Neural cell (in vitro differentiated cells): ENCODE data around the gene USF1. TPM values are rescaled to one million over a fixed set of nuclear protein-coding genes. Genes with fewer than 3 reads are reported as not detected.

ENCODE experiments used
- H2AFZ ChIP-seq: fragments of 200-600, 300-800 bp; sonication (generic), shearing (Covaris generic); 2 replicates; pipeline ENCODE4 v1.6.0; 2014; ENCODE audit warnings: low read depth, mild to moderate bottlenecking, antibody characterized with exemption, low read length, moderate library complexity
- H3F3A ChIP-seq: fragments of 200-600 bp; shearing (Covaris generic); 2 replicates; pipeline ENCODE4 v1.6.1; 2016; ENCODE audit warnings: mild to moderate bottlenecking, moderate library complexity, mixed read lengths, antibody characterized with exemption, low read length; ENCODE audit not compliant: insufficient read depth, poor library complexity, severe bottlenecking
- H3K27ac ChIP-seq: fragments of 200-600, 300-800 bp; sonication (generic), shearing (Covaris generic); 2 replicates; pipeline ENCODE4 v1.5.1; 2014; ENCODE audit warnings: mild to moderate bottlenecking, low read length, moderate library complexity
- H3K27me3 ChIP-seq: fragments of 300-800, 200-600 bp; sonication (generic), shearing (Covaris generic); 2 replicates; pipeline ENCODE4 v1.6.0; 2014; ENCODE audit warnings: mild to moderate bottlenecking, low read depth, low read length, moderate library complexity; ENCODE audit not compliant: insufficient read depth
- H3K36me3 ChIP-seq: fragments of 300-800, 200-600 bp; sonication (generic), shearing (Covaris generic); 2 replicates; pipeline ENCODE4 v1.5.1; 2014; ENCODE audit warnings: mild to moderate bottlenecking, antibody characterized with exemption, low read length, moderate library complexity; ENCODE audit not compliant: insufficient read depth
- H3K4me2 ChIP-seq: fragments of 300-800, 200-600 bp; sonication (generic), shearing (Covaris generic); 2 replicates; pipeline ENCODE4 v1.6.0; 2014; ENCODE audit warnings: mild to moderate bottlenecking, low read length
- H3K4me3 ChIP-seq: fragments of 300-800, 200-600 bp; sonication (generic), shearing (Covaris generic); 2 replicates; pipeline ENCODE4 v1.5.1; 2014; ENCODE audit warnings: mild to moderate bottlenecking, low read length, moderate library complexity
- H3K79me2 ChIP-seq: fragments of 200-600 bp; shearing (Covaris generic); replicated peaks from 2 replicates; pipeline ENCODE4 v1.6.0; 2014; ENCODE audit warnings: mild to moderate bottlenecking, low read length, moderate library complexity; ENCODE audit not compliant: insufficient read depth
- H3K9ac ChIP-seq: fragments of 300-800, 200-600 bp; sonication (generic), shearing (Covaris generic); 2 replicates; pipeline ENCODE4 v1.6.1; 2016; ENCODE audit warnings: mild to moderate bottlenecking, low read length, mixed read lengths
- H3K9me2 ChIP-seq: fragments of 200-600 bp; shearing (Covaris generic); 2 replicates; pipeline ENCODE4 v1.6.1; 2016; ENCODE audit warnings: mild to moderate bottlenecking, low read length, mixed read lengths; ENCODE audit not compliant: insufficient read depth
- H3K9me3 ChIP-seq: fragments of 200-600, 300-800 bp; sonication (generic), shearing (Covaris generic); 2 replicates; pipeline ENCODE4 v1.6.1; 2016; ENCODE audit warnings: mild to moderate bottlenecking, mixed run types, low read length, moderate library complexity, mixed read lengths
- H4K20me1 ChIP-seq: fragments of 200-600 bp; shearing (Covaris generic); 2 replicates; pipeline ENCODE4 v1.6.1; 2016; ENCODE audit warnings: mild to moderate bottlenecking, mixed run types; ENCODE audit not compliant: insufficient read depth
- EP300 ChIP-seq: fragments of 450-650 bp; conservative IDR thresholded peaks from 2 replicates; pipeline ENCODE4 v1.6.1; 2014; ENCODE audit warnings: antibody characterized with exemption, mild to moderate bottlenecking, moderate library complexity; ENCODE audit not compliant: poor library complexity, severe bottlenecking
- EZH2 ChIP-seq: fragments of 200-600, 300-800 bp; shearing (Covaris generic), sonication (generic); IDR thresholded peaks from 2 replicates; pipeline ENCODE4 v1.6.1; 2014; ENCODE audit warnings: antibody characterized with exemption, low read length, borderline replicate concordance, mild to moderate bottlenecking; ENCODE audit not compliant: insufficient read depth, poor library complexity, severe bottlenecking
- MXI1 ChIP-seq: fragments of 450-650 bp; conservative IDR thresholded peaks from 2 replicates; pipeline ENCODE4 v1.6.1; 2014; ENCODE audit warnings: antibody characterized with exemption, mild to moderate bottlenecking; ENCODE audit not compliant: poor library complexity, severe bottlenecking
- POLR2AphosphoS5 ChIP-seq: IDR thresholded peaks from 2 replicates; pipeline ENCODE4 v1.6.1; 2012
- RAD21 ChIP-seq: fragments of 450-650 bp; conservative IDR thresholded peaks from 2 replicates; pipeline ENCODE4 v1.6.1; 2014; ENCODE audit warnings: antibody characterized with exemption, mild to moderate bottlenecking, moderate library complexity
- SMC3 ChIP-seq: fragments of 450-650 bp; conservative IDR thresholded peaks from 2 replicates; pipeline ENCODE4 v1.6.1; 2014; ENCODE audit warnings: antibody characterized with exemption, mild to moderate bottlenecking, moderate library complexity; ENCODE audit not compliant: poor library complexity
- TAF1 ChIP-seq: IDR thresholded peaks from 2 replicates; pipeline ENCODE4 v1.6.1; 2012; ENCODE audit warnings: low read depth
- polyA plus RNA-seq: library from polyadenylated mRNA; depleted of rRNA; stranded (reverse); fragments of >200 nt; gene quantifications from 2 replicates; pipeline ENCODE4 v1.2.3, GENCODE V29; 2014
- TF ChIP-seq, protein P1 (sequence below): fragments of 450-650 bp; IDR thresholded peaks from 2 replicates; pipeline ENCODE4 v1.5.1; 2014; ENCODE audit warnings: antibody characterized with exemption, mild to moderate bottlenecking, moderate library complexity; ENCODE audit not compliant: poor library complexity, severe bottlenecking
- TF ChIP-seq, protein P2 (sequence below): IDR thresholded peaks from 2 replicates; pipeline ENCODE4 v1.6.1; 2012; ENCODE audit warnings: borderline replicate concordance

USF1 gene
- polyA plus RNA-seq, 1 donor from 2014 or later: 366 TPM

DNA sequence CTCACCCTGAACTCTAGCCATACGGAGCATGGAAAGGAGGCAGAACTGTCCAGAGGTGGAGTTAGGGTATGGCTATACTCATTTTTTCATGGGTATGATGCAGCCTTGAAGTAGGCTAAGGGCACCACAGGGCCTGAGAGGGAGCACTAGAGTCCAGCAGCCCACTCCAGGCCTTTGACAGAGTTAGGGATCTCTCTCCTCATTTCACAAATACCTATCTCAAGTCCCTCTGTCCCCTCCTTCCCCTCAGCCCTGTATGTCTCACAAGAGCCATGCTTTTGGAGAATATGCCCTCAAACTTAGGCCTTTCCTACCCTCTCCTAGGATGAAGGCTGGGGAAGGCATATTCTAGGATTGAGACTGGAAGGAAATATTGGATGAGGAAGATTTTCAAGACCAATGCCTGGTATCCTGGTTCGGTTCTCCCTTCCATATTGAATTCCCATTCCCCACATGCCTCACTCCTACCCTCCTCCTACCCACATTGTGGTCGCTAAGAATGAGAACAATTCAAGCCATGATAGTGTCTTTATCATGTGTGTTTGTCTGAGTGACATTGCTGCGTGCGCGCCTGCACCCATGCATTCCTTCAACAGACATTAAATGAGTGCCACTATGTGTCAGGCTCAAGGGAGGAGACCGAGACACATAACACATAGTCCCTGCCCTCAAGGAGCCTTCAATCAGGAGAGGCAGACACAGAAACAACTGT lies 46.2 kb upstream of the USF1 start:
- Histone ChIP-seq H3K27me3 (no peaks in the 10 kb centered on the region), H2AFZ (no peak overlapping the region), H3K4me3 (no peak overlapping the region), H3K9me2 (no peaks in the 10 kb centered on the region), H3K4me2 (no peak overlapping the region), H3K79me2 (no peaks in the 10 kb centered on the region), H3K9me3 (no peaks in the 10 kb centered on the region), H3F3A (no peaks in the 10 kb centered on the region), H3K27ac (no peak overlapping the region), H3K9ac (no peak overlapping the region), H4K20me1 (no peaks in the 10 kb centered on the region), H3K36me3 (no peaks in the 10 kb centered on the region)
- TF ChIP-seq MXI1 (no peak), RAD21 (no peak), POLR2AphosphoS5 (no peak), SMC3 (no peak), EZH2 (no peak), TAF1 (no peak), EP300 (no peak)
- TF ChIP-seq, protein P1, sequence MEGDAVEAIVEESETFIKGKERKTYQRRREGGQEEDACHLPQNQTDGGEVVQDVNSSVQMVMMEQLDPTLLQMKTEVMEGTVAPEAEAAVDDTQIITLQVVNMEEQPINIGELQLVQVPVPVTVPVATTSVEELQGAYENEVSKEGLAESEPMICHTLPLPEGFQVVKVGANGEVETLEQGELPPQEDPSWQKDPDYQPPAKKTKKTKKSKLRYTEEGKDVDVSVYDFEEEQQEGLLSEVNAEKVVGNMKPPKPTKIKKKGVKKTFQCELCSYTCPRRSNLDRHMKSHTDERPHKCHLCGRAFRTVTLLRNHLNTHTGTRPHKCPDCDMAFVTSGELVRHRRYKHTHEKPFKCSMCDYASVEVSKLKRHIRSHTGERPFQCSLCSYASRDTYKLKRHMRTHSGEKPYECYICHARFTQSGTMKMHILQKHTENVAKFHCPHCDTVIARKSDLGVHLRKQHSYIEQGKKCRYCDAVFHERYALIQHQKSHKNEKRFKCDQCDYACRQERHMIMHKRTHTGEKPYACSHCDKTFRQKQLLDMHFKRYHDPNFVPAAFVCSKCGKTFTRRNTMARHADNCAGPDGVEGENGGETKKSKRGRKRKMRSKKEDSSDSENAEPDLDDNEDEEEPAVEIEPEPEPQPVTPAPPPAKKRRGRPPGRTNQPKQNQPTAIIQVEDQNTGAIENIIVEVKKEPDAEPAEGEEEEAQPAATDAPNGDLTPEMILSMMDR: no peak
- TF ChIP-seq, protein P2, sequence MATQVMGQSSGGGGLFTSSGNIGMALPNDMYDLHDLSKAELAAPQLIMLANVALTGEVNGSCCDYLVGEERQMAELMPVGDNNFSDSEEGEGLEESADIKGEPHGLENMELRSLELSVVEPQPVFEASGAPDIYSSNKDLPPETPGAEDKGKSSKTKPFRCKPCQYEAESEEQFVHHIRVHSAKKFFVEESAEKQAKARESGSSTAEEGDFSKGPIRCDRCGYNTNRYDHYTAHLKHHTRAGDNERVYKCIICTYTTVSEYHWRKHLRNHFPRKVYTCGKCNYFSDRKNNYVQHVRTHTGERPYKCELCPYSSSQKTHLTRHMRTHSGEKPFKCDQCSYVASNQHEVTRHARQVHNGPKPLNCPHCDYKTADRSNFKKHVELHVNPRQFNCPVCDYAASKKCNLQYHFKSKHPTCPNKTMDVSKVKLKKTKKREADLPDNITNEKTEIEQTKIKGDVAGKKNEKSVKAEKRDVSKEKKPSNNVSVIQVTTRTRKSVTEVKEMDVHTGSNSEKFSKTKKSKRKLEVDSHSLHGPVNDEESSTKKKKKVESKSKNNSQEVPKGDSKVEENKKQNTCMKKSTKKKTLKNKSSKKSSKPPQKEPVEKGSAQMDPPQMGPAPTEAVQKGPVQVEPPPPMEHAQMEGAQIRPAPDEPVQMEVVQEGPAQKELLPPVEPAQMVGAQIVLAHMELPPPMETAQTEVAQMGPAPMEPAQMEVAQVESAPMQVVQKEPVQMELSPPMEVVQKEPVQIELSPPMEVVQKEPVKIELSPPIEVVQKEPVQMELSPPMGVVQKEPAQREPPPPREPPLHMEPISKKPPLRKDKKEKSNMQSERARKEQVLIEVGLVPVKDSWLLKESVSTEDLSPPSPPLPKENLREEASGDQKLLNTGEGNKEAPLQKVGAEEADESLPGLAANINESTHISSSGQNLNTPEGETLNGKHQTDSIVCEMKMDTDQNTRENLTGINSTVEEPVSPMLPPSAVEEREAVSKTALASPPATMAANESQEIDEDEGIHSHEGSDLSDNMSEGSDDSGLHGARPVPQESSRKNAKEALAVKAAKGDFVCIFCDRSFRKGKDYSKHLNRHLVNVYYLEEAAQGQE: no peak

DNA sequence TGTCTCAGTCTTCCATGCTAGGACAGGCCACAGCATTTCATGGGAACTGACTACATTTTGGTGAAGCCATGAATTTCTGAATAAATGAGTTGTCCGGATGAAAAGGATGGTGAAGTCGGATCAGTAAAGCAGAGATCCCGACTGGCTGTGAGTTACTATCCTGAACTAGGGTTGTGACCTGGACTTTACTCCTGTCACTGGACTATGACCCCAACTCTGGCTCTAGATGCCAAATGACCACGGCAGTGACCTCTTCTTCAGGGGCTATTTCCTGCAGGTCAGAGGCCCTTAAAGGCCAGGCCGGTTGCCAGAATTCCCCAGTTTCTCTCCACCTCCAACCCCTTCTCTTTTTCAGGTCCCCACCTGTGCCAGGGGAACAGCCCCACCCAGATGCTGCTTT lies 45.3 kb upstream of the USF1 start:
- H3K9me2 ChIP-seq: no peaks in the 10 kb centered on the region
- H3K9ac ChIP-seq: no peak overlapping the region
- H3K36me3 ChIP-seq: no peaks in the 10 kb centered on the region
- H4K20me1 ChIP-seq: no peaks in the 10 kb centered on the region
- no peaks in the 10 kb centered on the region for H3K9me3 ChIP-seq
- no peak for TF ChIP-seq RAD21
- TF ChIP-seq SMC3: no peak
- TF ChIP-seq, protein P2: no peak
- no peak for TF ChIP-seq EZH2
- TF ChIP-seq POLR2AphosphoS5: no peak
- TF ChIP-seq, protein P1: no peak
- TF ChIP-seq TAF1: no peak
- no peak for TF ChIP-seq MXI1
- TF ChIP-seq EP300: no peak
- no peaks in the 10 kb centered on the region for H3K79me2 ChIP-seq
- H3K27me3 ChIP-seq: no peaks in the 10 kb centered on the region
- no peak overlapping the region for H2AFZ ChIP-seq
- no peak overlapping the region for H3K27ac ChIP-seq
- H3K4me2 ChIP-seq: no peak overlapping the region
- H3F3A ChIP-seq: no peaks in the 10 kb centered on the region
- H3K4me3 ChIP-seq: no peak overlapping the region
